Measurements from ENCODE around the gene ARRDC3. TPM values are rescaled to one million over a fixed set of nuclear protein-coding genes. Genes with fewer than 3 reads are reported as not detected.

Gene ARRDC3
- total RNA-seq, 2 donors from 2014 or later: 30.5 to 60.7 TPM

DNA sequence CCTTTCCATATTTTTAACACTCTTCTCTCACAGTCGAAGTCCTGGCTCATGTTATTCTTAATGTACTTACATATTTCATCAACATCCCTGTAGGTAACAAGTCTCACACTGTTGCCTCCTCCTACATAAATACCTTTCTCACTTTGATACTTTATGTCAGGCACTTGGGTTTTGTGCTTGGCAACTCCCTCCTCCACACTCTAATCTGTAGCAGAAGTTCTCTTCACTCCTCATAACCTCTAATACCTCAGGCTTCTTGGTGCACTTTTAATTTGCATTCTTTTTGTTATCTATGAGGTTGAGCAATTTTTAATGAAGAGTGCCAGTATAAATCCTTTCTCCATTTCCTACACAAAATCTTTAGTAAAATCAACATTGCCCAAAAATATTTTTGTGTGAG is 24.1 kb upstream of the ARRDC3 start:
- Mint-ChIP-seq H3K9me3 (no peaks in the 10 kb centered on the region), H3K36me3 (ENCODE audit: low read depth) (no peaks in the 10 kb centered on the region), H3K27me3 (ENCODE audit: insufficient read depth) (no peaks in the 10 kb centered on the region), H3K27ac (no peak overlapping the region), H3K4me1 (no peaks in the 10 kb centered on the region), H3K4me3 (no peak overlapping the region)
- Histone ChIP-seq H3K9me3 (ENCODE audit: control insufficient read depth, low read length) (no peaks in the 10 kb centered on the region), H3K4me1 (ENCODE audit: control insufficient read depth, insufficient read depth, low read length) (no peaks in the 10 kb centered on the region), H3K4me3 (ENCODE audit: low read length) (no peak overlapping the region), H3K27me3 (ENCODE audit: control insufficient read depth, insufficient read depth, low read length, poor library complexity, severe bottlenecking) (no peaks in the 10 kb centered on the region), H3K9ac (ENCODE audit: extremely low read depth, low read length, poor library complexity, severe bottlenecking) (no peak overlapping the region), H3K27ac (ENCODE audit: low read depth, low read length) (no peak overlapping the region), H3K36me3 (ENCODE audit: control insufficient read depth, insufficient read depth, low read length) (no peaks in the 10 kb centered on the region)
- no peak for TF ChIP-seq CTCF (conservative IDR thresholded peaks at IDR 0.05)
- WGBS, 2 experiments (ENCODE audit: insufficient coverage in 1 of 2, insufficient read length in 1 of 2): 82 to 100% methylated on average over 1 of the region's 1 CpG
- no peak for DNase-seq

GRCh38 chr5:91403438-91403837 is 20.3 kb upstream of the ARRDC3 start:
- Mint-ChIP-seq H3K4me1 (no peaks in the 10 kb centered on the region), H3K4me3 (no peak overlapping the region), H3K27ac (no peak overlapping the region), H3K36me3 (ENCODE audit: low read depth) (no peaks in the 10 kb centered on the region), H3K9me3 (no peaks in the 10 kb centered on the region), H3K27me3 (ENCODE audit: insufficient read depth) (no peaks in the 10 kb centered on the region)
- H3K27ac ChIP-seq (ENCODE audit: low read depth, low read length): no peak overlapping the region
- H3K4me1 ChIP-seq (ENCODE audit: control insufficient read depth, insufficient read depth, low read length): no peaks in the 10 kb centered on the region
- H3K9ac ChIP-seq (ENCODE audit: extremely low read depth, low read length, poor library complexity, severe bottlenecking): no peak overlapping the region
- H3K9me3 ChIP-seq (ENCODE audit: control insufficient read depth, low read length): no peaks in the 10 kb centered on the region
- no peak overlapping the region for H3K4me3 ChIP-seq (ENCODE audit: low read length)
- no peak for DNase-seq
- no peak for TF ChIP-seq CTCF (conservative IDR thresholded peaks at IDR 0.05)
- no peaks in the 10 kb centered on the region for H3K27me3 ChIP-seq (ENCODE audit: control insufficient read depth, insufficient read depth, low read length, poor library complexity, severe bottlenecking)
- H3K36me3 ChIP-seq (ENCODE audit: control insufficient read depth, insufficient read depth, low read length): no peaks in the 10 kb centered on the region

- no peaks in the 10 kb centered on the region for H3K36me3 ChIP-seq (ENCODE audit: control insufficient read depth, insufficient read depth, low read length)
- H3K9me3 ChIP-seq (ENCODE audit: control insufficient read depth, low read length): no peaks in the 10 kb centered on the region
- peak overlapping the region; percentile 8 for H3K27ac Mint-ChIP-seq
- TF ChIP-seq CTCF (conservative IDR thresholded peaks at IDR 0.05): no peak
- H3K27ac ChIP-seq (ENCODE audit: low read depth, low read length): no peak overlapping the region
- H3K4me3 Mint-ChIP-seq: no peak overlapping the region
- no peak overlapping the region for H3K9ac ChIP-seq (ENCODE audit: extremely low read depth, low read length, poor library complexity, severe bottlenecking)
- H3K27me3 Mint-ChIP-seq (ENCODE audit: insufficient read depth): no peaks in the 10 kb centered on the region
- H3K4me1 Mint-ChIP-seq: no peaks in the 10 kb centered on the region
- no peak overlapping the region for H3K4me3 ChIP-seq (ENCODE audit: low read length)
- H3K9me3 Mint-ChIP-seq: no peaks in the 10 kb centered on the region
- no peaks in the 10 kb centered on the region for H3K36me3 Mint-ChIP-seq (ENCODE audit: low read depth)
- peak; percentile 47 for DNase-seq
- 94% methylated on average over 2 of the region's 2 CpGs; no CpG with 5 or more reads in 1 of the 2 experiments for WGBS, 2 experiments (ENCODE audit: insufficient coverage in 1 of 2, insufficient read length in 1 of 2)
- no peaks in the 10 kb centered on the region for H3K4me1 ChIP-seq (ENCODE audit: control insufficient read depth, insufficient read depth, low read length)
- no peaks in the 10 kb centered on the region for H3K27me3 ChIP-seq (ENCODE audit: control insufficient read depth, insufficient read depth, low read length, poor library complexity, severe bottlenecking)
Observed at GRCh38 chr5:91401175-91401574, 18.1 kb upstream of the ARRDC3 start.

Measured in endodermal cell (in vitro differentiated cells).